Smooth muscle cell (in vitro differentiated cells): ENCODE results near the gene DENND6B. TPM values are rescaled to one million over a fixed set of nuclear protein-coding genes. Genes with fewer than 3 reads are reported as not detected.

Experiments
- DNase-seq: peaks from one replicate; lab custom pipeline; 2025; ENCODE audit not compliant: unreplicated experiment; lab: John Stamatoyannopoulos, UW
- H2AFZ ChIP-seq: fragments of 200-600 bp; sonication (generic); 2 replicates; pipeline ENCODE4 v1.6.0; 2016; ENCODE audit warnings: antibody characterized with exemption, low read depth, mild to moderate bottlenecking
- H3F3A ChIP-seq: fragments of 200-600 bp; sonication (generic); 2 replicates; pipeline ENCODE4 v1.6.0; 2017; ENCODE audit warnings: antibody characterized with exemption, low read depth
- H3K27ac ChIP-seq: fragments of 200-600 bp; sonication (generic); 2 replicates; pipeline ENCODE4 v1.5.1; 2016; ENCODE audit warnings: low read depth, mild to moderate bottlenecking
- H3K27me3 ChIP-seq: fragments of 200-600 bp; sonication (generic); 2 replicates; pipeline ENCODE4 v1.6.1; 2016; ENCODE audit warnings: low read depth, mild to moderate bottlenecking
- H3K36me3 ChIP-seq: fragments of 200-600 bp; sonication (generic); 2 replicates; pipeline ENCODE4 v1.5.1; 2016; ENCODE audit warnings: low read depth
- H3K4me1 ChIP-seq: fragments of 200-600 bp; sonication (generic); 2 replicates; pipeline ENCODE4 v1.5.1; 2016; ENCODE audit warnings: low read depth
- H3K4me2 ChIP-seq: fragments of 200-600 bp; sonication (generic); 2 replicates; pipeline ENCODE4 v1.6.0; 2016; ENCODE audit warnings: mild to moderate bottlenecking
- H3K4me3 ChIP-seq: fragments of 200-600 bp; sonication (generic); 2 replicates; pipeline ENCODE4 v1.5.1; 2016; ENCODE audit warnings: mild to moderate bottlenecking
- H3K79me2 ChIP-seq: fragments of 200-600 bp; sonication (generic); 2 replicates; pipeline ENCODE4 v1.6.0; 2016; ENCODE audit warnings: low read depth, mild to moderate bottlenecking
- H3K9ac ChIP-seq: fragments of 200-600 bp; sonication (generic); 2 replicates; pipeline ENCODE4 v1.6.0; 2016; ENCODE audit warnings: low read depth
- H3K9me3 ChIP-seq: fragments of 200-600 bp; sonication (generic); replicated peaks from 2 replicates; pipeline ENCODE4 v1.5.1; 2016; ENCODE audit warnings: low read depth
- H4K20me1 ChIP-seq: fragments of 200-600 bp; sonication (generic); 2 replicates; pipeline ENCODE4 v1.6.0; 2016; ENCODE audit warnings: low read depth
- CTCF ChIP-seq: fragments of 200-600 bp; sonication (generic); IDR thresholded peaks from 2 replicates; pipeline ENCODE4 v1.5.1; 2017; ENCODE audit warnings: borderline replicate concordance, mild to moderate bottlenecking, antibody characterized with exemption; ENCODE audit not compliant: insufficient read depth, poor library complexity, severe bottlenecking
- WGBS: methylation state at CpG from one replicate; pipeline ENCODE4 v1.1.7; 2016; ENCODE audit warnings: low lambda C conversion rate; 5-methylcytosine and 5-hydroxymethylcytosine counted together
- polyA plus RNA-seq: library from polyadenylated mRNA; unstranded; fragments of >200 nt; fragmentation: Nextera tagmentation; extraction: Ambion mirVana; gene quantifications from 2 replicates; pipeline ENCODE4 v1.2.1, GENCODE V29; 2016
- total RNA-seq: library from RNA; depleted of rRNA; stranded (reverse); fragments of >200 nt; gene quantifications from 2 replicates; pipeline ENCODE4 v1.2.3, GENCODE V29; 2014

The DENND6B gene
- total and polyA plus RNA-seq, 2 experiments from 2014 or later = 3.1 to 7.8 TPM

- no peaks in the 10 kb centered on the region for H3K9me3 ChIP-seq
- DNase-seq = no peak
- peaks cover under 1% of the 10 kb centered on the region for H3K4me1 ChIP-seq
- no peak overlapping the region for H3K4me2 ChIP-seq
- H3K9ac ChIP-seq = no peak overlapping the region
- H3K4me3 ChIP-seq = no peak overlapping the region
- TF ChIP-seq CTCF = no peak
- WGBS = 84% methylated on average over 10 of the region's 10 CpGs
- no peak overlapping the region for H2AFZ ChIP-seq
- no peak overlapping the region for H3K27ac ChIP-seq
- no peaks in the 10 kb centered on the region for H3K79me2 ChIP-seq
- no peaks in the 10 kb centered on the region for H4K20me1 ChIP-seq
- no peaks in the 10 kb centered on the region for H3K27me3 ChIP-seq
- no peaks in the 10 kb centered on the region for H3F3A ChIP-seq
- H3K36me3 ChIP-seq = no peaks in the 10 kb centered on the region
Measured at GRCh38 chr22:50320671-50321325, 6.0 kb downstream of the DENND6B start.

DNA sequence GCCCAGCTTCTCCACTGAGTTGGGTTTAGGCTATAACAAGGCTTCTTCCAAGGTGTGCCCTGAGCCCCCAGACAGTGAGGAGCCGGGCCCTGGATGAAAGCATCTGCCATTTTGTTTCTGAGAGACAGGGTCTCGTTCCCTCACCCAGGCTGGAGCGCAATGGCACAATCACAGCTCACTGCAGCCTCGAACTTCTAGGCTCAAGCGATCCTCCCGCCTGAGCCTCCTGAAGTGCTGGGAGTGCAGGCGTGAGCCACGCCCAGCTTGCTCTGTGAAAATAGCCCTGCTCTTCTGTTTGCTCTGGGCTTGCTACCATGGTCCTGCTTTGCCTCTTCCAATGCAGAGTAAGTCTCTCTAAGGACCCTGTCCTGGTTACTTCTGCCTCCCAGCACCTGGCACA, 6.7 kb downstream of the DENND6B start:
- TF ChIP-seq CTCF = no peak
- H3F3A ChIP-seq = no peaks in the 10 kb centered on the region
- H3K4me3 ChIP-seq = no peak overlapping the region
- no peaks in the 10 kb centered on the region for H4K20me1 ChIP-seq
- no peak overlapping the region for H3K9ac ChIP-seq
- no peaks in the 10 kb centered on the region for H3K9me3 ChIP-seq
- H3K79me2 ChIP-seq = no peaks in the 10 kb centered on the region
- H3K4me2 ChIP-seq = no peak overlapping the region
- no peak overlapping the region for H3K27ac ChIP-seq
- WGBS = 90% methylated on average over 8 of the region's 8 CpGs
- H3K36me3 ChIP-seq = no peaks in the 10 kb centered on the region
- DNase-seq = no peak
- no peaks in the 10 kb centered on the region for H3K27me3 ChIP-seq
- no peaks in the 10 kb centered on the region for H3K4me1 ChIP-seq
- H2AFZ ChIP-seq = no peak overlapping the region

- Histone ChIP-seq H3K36me3 (no peaks in the 10 kb centered on the region), H3K4me2 (no peak overlapping the region), H2AFZ (no peak overlapping the region), H3K27me3 (no peaks in the 10 kb centered on the region), H4K20me1 (no peaks in the 10 kb centered on the region), H3K27ac (no peak overlapping the region), H3F3A (no peaks in the 10 kb centered on the region), H3K4me3 (no peak overlapping the region), H3K79me2 (no peaks in the 10 kb centered on the region), H3K4me1 (no peaks in the 10 kb centered on the region), H3K9ac (no peak overlapping the region), H3K9me3 (no peaks in the 10 kb centered on the region)
- TF ChIP-seq CTCF = no peak
- WGBS = 98% methylated on average over 14 of the region's 15 CpGs
- no peak for DNase-seq
Measured at GRCh38 chr22:50319503-50319951, 7.3 kb downstream of the DENND6B start.
